ENCODE results near the gene NIF3L1.
"Not testable (repeated sequence)": the region's sequence is repeated elsewhere in the genome, so short reads cannot be mapped to it uniquely, and the experiment has no call there.

Gene NIF3L1

DNA sequence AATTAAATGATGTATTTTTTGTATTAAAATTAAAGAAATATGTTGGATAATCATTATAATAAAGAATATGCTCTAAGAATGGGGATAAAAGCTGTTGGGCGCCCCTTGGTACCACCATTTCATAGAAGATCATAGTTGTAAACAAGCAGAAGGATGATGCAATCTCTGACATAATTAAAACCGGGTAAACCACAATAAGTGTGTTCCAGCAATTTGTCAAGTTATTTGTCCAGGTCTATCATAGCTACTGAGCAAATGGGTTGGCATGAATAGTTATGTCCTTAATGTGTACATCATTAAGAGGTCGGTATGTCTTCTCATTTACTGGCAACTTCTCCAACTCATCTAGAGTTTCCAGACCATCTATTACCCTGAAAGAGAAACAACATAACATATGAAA is 18.0 kb upstream of the NIF3L1 start:
- DNase-seq (ENCODE audit: insufficient read length, low spot score), result no peak
- FAIRE-seq, result no peak

DNA sequence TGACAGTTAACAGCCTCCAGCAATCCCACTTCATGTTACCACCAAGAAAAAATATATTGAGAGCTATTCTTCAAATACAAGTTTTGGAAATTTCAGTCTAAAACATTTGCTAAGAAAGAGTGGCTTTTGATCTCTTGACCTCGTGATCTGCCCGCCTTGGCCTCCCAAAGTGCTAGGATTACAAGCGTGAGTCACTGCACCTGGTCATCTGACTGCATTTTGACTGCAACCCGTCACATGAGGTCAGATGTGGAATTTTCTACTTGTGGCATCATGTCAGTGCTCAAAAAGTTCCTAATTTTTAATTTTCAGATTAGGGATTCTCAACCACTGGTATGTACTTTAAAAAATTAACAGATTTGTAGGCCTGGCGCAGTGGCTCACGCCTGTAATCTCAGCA is 15.6 kb upstream of the NIF3L1 start:
- DNase-seq (ENCODE audit: insufficient read length, low spot score), result no peak
- FAIRE-seq, result no peak

DNA sequence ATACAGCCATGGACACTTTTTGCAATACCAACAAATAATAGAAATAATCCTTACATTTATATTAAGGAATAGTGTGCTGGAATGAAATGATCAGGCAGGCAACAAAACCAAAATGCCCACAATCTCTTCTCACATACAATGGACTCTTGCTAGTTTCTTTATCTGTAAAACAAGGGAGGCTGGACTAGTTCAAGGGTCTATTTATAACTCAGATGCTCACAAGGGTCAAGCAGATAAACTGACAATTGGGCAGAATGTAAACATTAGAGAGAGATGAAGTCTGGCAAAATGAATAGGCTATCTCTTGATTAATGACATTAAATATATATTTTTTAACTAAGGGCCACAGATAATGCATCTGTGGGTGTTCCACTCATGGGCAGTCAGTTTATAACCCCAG is 11.7 kb upstream of the NIF3L1 start:
- no peak for DNase-seq (ENCODE audit: insufficient read length, low spot score)
- FAIRE-seq, result no peak

DNA sequence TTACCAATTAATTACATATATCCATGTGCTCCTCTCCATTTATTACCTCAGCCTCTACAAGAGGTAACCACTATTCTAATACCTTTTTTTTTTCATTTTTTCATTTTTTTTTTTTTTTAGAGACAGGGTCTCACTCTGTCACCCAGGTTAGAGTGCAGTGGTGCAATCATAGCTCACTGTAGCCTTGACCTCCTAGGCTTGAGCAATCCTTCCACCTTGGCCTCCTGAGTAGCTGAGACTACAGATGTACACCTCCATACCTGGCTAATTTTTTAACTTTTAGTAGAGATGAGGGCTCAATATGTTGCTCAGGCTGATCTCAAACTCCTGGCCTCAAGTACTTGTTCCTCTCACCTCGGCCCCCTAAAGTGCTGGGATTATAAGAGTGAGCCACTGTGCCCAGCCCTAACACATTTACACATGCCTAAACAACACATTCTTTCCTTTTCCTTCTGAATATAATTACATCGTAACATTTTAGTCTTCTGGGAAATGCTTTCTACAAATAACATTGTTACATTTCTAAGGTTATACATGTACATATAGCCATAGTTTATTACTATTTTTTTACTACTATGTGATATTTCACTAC is 10.8 kb upstream of the NIF3L1 start:
- FAIRE-seq (no peak), DNase-seq (ENCODE audit: insufficient read length, low spot score) (no peak)

DNA sequence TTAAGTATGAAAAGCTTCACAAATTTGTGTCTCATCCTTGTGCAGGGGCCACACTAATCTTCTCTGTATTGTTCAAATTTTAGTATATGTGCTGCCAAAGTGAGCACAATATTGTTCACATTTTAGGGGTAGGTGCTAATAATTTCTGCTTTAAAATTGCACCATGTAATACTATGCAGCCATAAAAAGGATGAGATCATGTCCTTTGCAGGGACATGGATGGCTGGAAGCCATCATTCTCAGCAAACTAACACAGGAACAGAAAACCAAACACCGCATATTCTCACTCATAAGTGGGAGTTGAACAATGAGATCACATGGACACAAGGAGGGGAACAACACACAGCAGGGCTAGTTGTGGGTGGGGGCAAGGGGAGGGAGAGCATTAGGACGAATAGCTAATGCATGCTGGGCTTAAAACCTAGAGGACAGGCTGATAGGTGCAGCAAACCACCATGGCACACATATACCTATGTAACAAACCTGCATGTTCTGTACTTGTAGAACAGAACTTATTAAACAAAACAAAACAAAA is 7.4 kb upstream of the NIF3L1 start:
- FAIRE-seq; DNase-seq (ENCODE audit: insufficient read length, low spot score): not testable (repeated sequence)

GRCh38 chr2:200899482-200899881 is 10.3 kb downstream of the NIF3L1 start:
- FAIRE-seq, result no peak

GRCh38 chr2:200901459-200902072 is 12.4 kb downstream of the NIF3L1 start:
- DNase-seq (ENCODE audit: insufficient read length, low spot score) (peak; percentile 72), FAIRE-seq (peak; percentile 99)

More at GRCh38 chr2:200899482-200899881, 10.3 kb downstream of the NIF3L1 start:
- no peak for DNase-seq (ENCODE audit: insufficient read length, low spot score)

DNA sequence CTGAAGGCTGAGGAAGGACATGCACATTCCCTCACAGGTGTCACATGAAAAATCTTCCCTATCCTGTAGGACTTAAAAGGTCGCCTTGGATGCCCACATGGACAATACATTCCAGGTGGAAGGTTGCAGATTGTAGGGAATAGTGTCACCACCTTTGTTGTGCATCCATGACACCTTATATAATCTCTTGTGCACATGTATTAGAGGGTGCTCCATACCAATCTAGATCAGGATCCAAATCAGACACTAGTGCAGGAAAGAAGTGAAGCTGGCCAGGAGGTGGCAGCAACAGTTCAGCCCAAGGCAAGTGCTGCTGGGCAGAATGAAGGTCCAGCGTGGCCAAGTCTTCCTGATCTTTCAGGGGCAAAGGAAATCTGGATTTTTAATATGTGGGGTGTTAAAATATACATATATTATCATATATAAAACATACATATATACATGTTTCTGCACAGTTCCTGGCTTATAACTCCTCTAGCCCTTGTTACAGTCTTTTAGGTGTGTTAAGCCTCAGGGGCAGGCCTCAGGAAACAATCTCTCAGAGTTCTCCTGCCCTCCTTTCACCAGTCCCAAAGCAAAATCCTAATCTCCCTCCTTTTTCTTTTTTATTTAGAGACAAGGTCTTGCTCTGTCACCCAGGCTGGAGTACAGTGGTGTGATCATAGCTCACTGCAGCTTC is 16.6 kb downstream of the NIF3L1 start:
- FAIRE-seq (peak; percentile 81), DNase-seq (ENCODE audit: insufficient read length, low spot score) (no peak)

GRCh38 chr2:200909958-200910357 is 20.8 kb downstream of the NIF3L1 start:
- FAIRE-seq (no peak), DNase-seq (ENCODE audit: insufficient read length, low spot score) (no peak)

- no peak for FAIRE-seq
- DNase-seq (ENCODE audit: insufficient read length, low spot score), result no peak
These were observed 24.5 kb downstream of the NIF3L1 start for GRCh38 chr2:200913654-200914053.

- DNase-seq (ENCODE audit: insufficient read length, low spot score), result no peak
These were observed 33.3 kb downstream of the NIF3L1 start for GRCh38 chr2:200922439-200922838.

DNA sequence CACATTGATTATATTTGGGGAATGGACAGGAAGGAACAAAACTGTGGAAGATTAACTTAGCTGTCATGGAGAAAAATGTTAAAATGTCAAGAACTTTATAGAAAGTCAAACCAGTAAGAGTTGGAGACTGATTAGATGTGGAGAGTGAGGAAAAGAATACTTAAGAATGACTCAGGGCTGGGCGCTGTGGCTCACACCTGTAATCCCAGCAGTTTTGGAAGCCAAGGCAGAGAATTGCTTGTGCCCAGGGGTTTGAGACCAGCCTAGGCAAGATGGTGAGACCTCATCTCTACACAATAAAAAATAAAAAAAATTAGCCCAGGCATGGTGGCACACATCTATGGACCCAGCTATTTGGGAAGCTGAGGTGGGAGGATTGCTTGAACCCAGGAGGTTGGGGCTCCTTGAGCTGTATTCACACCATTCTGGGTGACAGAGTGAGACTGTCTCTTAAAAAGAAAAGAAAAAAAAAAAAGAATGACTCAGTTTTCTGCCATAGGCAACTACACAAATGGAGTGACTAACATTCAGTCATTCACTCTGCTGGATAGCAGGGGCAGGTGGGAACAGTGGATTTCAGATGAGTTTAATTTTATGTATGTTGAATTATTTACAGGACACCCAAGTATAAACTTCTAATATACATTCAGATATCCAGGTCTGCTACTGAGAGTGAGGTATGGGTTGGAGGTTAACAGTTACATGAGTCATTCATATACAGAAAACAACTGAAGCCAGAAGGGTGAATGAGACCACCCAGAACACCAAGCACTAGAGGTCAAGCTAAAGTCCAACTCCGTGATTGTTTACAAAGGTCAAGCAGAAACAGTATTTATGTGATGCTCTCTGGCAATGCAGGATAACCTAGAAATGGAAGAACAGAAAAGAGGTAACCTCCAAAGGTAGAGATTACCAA is 40.4 kb downstream of the NIF3L1 start:
- DNase-seq (ENCODE audit: insufficient read length, low spot score) (no peak), FAIRE-seq (peak; percentile 11)

More at GRCh38 chr2:200922439-200922838, 33.3 kb downstream of the NIF3L1 start:
- FAIRE-seq, result peak; percentile 69

- no peak for DNase-seq (ENCODE audit: insufficient read length, low spot score)
- no peak for FAIRE-seq
These were observed 41.9 kb downstream of the NIF3L1 start for GRCh38 chr2:200930947-200931626.

- no peak for DNase-seq (ENCODE audit: insufficient read length, low spot score)
- FAIRE-seq, result no peak
These were observed 50.7 kb downstream of the NIF3L1 start for GRCh38 chr2:200939832-200940231.

DNA sequence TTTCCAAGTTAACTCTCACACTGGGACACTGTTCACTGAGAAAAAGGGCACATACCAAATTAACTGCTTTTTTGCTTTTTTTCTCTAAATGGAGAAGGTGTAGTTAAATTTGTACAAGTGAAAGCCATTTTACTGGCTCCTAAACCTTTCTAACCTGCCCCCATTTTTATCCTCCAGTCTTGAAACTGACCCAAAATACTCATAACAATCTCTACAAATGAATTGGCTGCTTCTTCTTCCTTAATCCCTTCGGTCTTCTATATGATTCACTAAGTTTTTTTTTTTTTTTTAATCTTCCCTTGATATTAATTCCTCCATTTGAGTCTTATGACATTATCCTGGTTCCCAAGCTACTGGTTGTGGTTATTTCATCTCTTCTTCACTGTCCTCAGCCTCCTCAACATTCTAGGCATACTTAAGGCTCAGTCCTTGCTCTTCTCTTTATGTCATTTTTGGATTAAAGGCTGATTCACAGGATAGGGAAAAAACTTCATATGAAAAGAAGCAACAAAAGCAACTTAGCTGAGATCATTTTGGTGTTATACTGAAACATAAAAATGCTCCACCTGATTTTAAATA is 54.4 kb downstream of the NIF3L1 start:
- no peak for FAIRE-seq
- no peak for DNase-seq (ENCODE audit: insufficient read length, low spot score)

DNA sequence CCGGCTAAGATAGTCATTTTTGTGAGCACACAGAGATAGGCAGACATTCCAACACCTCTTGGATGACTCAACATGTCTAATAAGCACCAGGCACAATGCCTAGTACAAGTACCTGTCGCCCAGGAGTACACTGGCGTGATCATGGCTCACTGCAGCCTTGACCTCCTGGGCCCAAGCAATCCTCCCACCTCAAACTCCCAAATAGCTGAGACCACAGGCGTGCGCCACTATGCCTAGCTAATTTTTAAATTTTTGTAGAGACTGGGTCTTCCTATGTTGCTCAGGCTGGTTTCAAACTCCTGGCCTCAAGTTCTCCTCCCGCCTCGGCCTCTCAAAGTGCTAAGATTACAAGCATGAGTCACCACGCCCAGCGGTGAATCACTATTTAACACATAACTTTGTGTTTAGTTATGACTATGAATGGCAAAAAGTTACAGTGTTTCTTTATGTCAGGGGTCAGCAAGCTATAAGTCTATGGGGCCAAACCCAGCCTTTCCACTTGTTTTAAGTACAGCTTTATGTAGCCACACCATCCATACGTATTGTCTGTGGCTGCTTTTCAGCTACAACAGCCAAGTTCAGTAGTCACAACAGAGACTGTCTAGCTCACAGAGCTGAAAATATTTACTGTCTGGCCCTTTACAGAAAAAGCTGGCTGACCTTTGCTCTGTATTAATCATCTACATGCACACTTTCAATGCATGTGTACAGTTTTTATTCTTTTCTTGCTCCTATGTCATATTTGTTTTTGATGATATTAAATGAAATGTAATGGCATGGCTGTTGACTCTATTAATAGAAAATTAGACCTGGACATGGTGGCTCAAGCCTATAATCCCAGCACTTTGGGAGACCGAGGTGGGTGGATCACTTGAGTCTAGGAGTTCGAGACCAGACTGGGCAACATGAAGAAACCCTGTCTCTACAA is 55.6 kb downstream of the NIF3L1 start:
- FAIRE-seq (no peak), DNase-seq (ENCODE audit: insufficient read length, low spot score) (no peak)

- no peak for FAIRE-seq
These were observed 56.2 kb downstream of the NIF3L1 start for GRCh38 chr2:200945395-200945729.

GRCh38 chr2:200950378-200950777 is 61.2 kb downstream of the NIF3L1 start:
- peak; percentile 31 for FAIRE-seq
- DNase-seq (ENCODE audit: insufficient read length, low spot score), result no peak

More at GRCh38 chr2:200945395-200945729, 56.2 kb downstream of the NIF3L1 start:
- no peak for DNase-seq (ENCODE audit: insufficient read length, low spot score)

Measured in GM19239 (cell line).